ENCODE results near the gene KLK1. TPM values are rescaled to one million over a fixed set of nuclear protein-coding genes. Genes with fewer than 3 reads are reported as not detected.

The KLK1 gene
- total and polyA plus RNA-seq, 2 of the 13 experiments (the other 11 are each of a cell fraction or from before 2014, with no cell fraction given): not detected

DNA sequence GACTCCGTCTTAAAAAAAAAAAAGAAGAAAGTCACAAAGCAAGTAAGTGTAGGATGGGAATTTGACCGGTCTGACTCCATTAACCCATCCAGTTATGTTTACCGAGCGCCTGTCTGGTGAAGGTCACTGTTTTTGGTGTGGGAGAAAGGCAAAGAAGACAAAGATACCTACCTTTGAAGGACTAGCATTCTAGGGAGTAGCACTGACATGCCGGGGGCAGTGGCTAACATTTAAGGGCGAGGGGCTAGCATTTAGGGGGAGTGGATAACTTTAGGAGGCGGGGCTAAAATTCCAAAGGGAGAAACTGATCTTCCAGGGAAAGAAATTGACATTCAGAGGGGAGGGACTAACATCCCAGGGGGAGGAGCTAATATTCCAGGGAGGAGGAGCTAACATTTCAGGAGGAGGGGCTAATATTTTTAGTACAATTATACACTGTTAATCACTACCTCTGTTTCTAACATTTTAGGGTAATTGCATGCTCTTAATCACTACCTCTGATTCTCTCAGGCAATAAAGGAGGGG lies 44.6 kb downstream of the KLK1 start:
- ATAC-seq (no peak), FAIRE-seq (no peak), DNase-seq (ENCODE audit: low spot score) (no peak)
- in situ Hi-C loops (cut with HindIII; ENCODE audit: extremely low pct_ligation_motif_present, low pct_unique_long_range_greater_than_20kb): loop anchor here (25.0 kb wide), 1 partner anchor 417 kb away; the partner anchor contains the start of gene NAPSA
- POLR2A ChIA-PET: no interaction called here
- H3K36me3 ChIP-seq (replicated peaks in 1 of 2; ENCODE audit: control insufficient read depth in 1 of 2, insufficient read depth in 2 of 2, low read length in 2 of 2): no peaks in the 10 kb centered on the region
- TF ChIP-seq, protein P1, sequence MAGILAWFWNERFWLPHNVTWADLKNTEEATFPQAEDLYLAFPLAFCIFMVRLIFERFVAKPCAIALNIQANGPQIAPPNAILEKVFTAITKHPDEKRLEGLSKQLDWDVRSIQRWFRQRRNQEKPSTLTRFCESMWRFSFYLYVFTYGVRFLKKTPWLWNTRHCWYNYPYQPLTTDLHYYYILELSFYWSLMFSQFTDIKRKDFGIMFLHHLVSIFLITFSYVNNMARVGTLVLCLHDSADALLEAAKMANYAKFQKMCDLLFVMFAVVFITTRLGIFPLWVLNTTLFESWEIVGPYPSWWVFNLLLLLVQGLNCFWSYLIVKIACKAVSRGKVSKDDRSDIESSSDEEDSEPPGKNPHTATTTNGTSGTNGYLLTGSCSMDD (CRISPR knock-in tag; IDR thresholded peaks at IDR 0.05): no peak
- no peak for TF ChIP-seq HMG20A (CRISPR knock-in tag; IDR thresholded peaks at IDR 0.05; ENCODE audit: borderline replicate concordance)
- no TSS peak for BruUV-seq (replicated peaks)
- no peaks in the 10 kb centered on the region for H4K20me1 ChIP-seq (ENCODE audit: insufficient read depth, low read length)
- no peak overlapping the region for H3K4me3 ChIP-seq (replicated peaks in 1 of 3; ENCODE audit: insufficient read depth in 1 of 3, low read depth in 2 of 3, low read length in 3 of 3)
- H3K9ac ChIP-seq (ENCODE audit: insufficient read depth, low read depth, low read length): no peak overlapping the region
- CTCF ChIA-PET (ENCODE audit: low intra/inter-chr PET ratio, low total read pairs): no interaction called here
- WGBS (ENCODE audit: low lambda C conversion rate): 44% methylated on average over 7 of the region's 7 CpGs
- H3K27ac ChIP-seq (ENCODE audit: extremely low read length, insufficient read depth, low read length): no peak overlapping the region
- H3K4me2 ChIP-seq (ENCODE audit: low read depth, low read length): no peak overlapping the region
- no peaks in the 10 kb centered on the region for H3K79me2 ChIP-seq (ENCODE audit: insufficient read depth, low read length)
- intact Hi-C loops (cut with micrococcal nuclease; ENCODE audit: unreplicated experiment): no loop called here
- 0 out of 2 replicates have a peak, but pooled peaks cover 6% of the 10 kb centered on the region for H3K4me1 ChIP-seq (ENCODE audit: insufficient read depth, low read length)
- no peak overlapping the region for H2AFZ ChIP-seq (ENCODE audit: low read length)
- H3K27me3 ChIP-seq (ENCODE audit: control insufficient read depth in 1 of 2, insufficient read depth in 2 of 2, low read length in 2 of 2): peaks cover 0 to 31% of the 10 kb centered on the region in 2 experiments; a peak in 3 of 5 replicates
- H3K9me3 ChIP-seq (ENCODE audit: low read length): no peaks in the 10 kb centered on the region

DNA sequence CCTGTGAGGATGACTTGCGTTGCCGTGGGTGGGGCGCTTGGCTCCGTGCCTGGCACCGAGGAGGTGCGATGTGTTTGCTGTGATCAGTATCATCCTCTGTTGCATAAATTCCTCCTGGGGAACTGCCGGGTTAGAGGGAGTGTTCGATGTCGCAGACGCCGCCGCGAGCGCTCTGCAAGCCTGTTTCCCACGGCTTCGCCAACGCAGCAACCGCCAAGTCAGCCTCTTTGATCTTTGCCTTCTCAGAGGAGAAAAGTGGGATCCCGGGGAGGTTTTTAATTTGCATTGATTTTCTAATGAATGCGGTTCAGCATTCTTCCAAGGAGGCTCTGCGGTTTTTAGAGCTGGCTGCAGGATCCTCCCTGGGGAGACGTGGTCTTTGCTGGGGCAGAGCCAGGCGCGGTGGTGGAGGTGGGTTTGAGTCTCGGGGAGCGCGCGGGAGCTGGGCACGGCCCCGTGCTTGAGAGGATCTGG lies 45.7 kb downstream of the KLK1 start:
- DNase-seq (ENCODE audit: low spot score): no peak
- Histone ChIP-seq H3K79me2 (ENCODE audit: insufficient read depth, low read length) (no peaks in the 10 kb centered on the region), H3K27me3 (ENCODE audit: control insufficient read depth in 1 of 2, insufficient read depth in 2 of 2, low read length in 2 of 2) (peaks cover 0 to 31% of the 10 kb centered on the region in 2 experiments; a peak in 3 of 5 replicates), H3K36me3 (replicated peaks in 1 of 2; ENCODE audit: control insufficient read depth in 1 of 2, insufficient read depth in 2 of 2, low read length in 2 of 2) (no peaks in the 10 kb centered on the region), H2AFZ (ENCODE audit: low read length) (no peak overlapping the region), H3K27ac (ENCODE audit: extremely low read length, insufficient read depth, low read length) (no peak overlapping the region), H3K9ac (ENCODE audit: insufficient read depth, low read depth, low read length) (no peak overlapping the region), H4K20me1 (ENCODE audit: insufficient read depth, low read length) (no peaks in the 10 kb centered on the region), H3K4me2 (ENCODE audit: low read depth, low read length) (no peak overlapping the region), H3K4me1 (ENCODE audit: insufficient read depth, low read length) (no peaks in the 10 kb centered on the region), H3K9me3 (ENCODE audit: low read length) (no peaks in the 10 kb centered on the region), H3K4me3 (replicated peaks in 1 of 3; ENCODE audit: insufficient read depth in 1 of 3, low read depth in 2 of 3, low read length in 3 of 3) (no peak overlapping the region)
- intact Hi-C loops (cut with micrococcal nuclease; ENCODE audit: unreplicated experiment) (no loop called here), in situ Hi-C loops (cut with HindIII; ENCODE audit: extremely low pct_ligation_motif_present, low pct_unique_long_range_greater_than_20kb) (loop anchor here (25.0 kb wide), 1 partner anchor 416 kb away; the partner anchor contains the start of gene NAPSA)
- ATAC-seq: no peak
- no TSS peak for BruUV-seq (replicated peaks)
- ChIA-PET POLR2A (no interaction called here), CTCF (ENCODE audit: low intra/inter-chr PET ratio, low total read pairs) (no interaction called here)
- no peak for TF ChIP-seq ZNF615 (CRISPR knock-in tag; IDR thresholded peaks at IDR 0.05; ENCODE audit: borderline replicate concordance)
- TF ChIP-seq ZNF350 (CRISPR knock-in tag; IDR thresholded peaks at IDR 0.05; ENCODE audit: borderline replicate concordance, low read depth): no peak
- no peak for TF ChIP-seq KDM3A (CRISPR knock-in tag; IDR thresholded peaks at IDR 0.05; ENCODE audit: low read depth)
- TF ChIP-seq NKX3-1 (CRISPR knock-in tag; IDR thresholded peaks at IDR 0.05): no peak
- no peak for FAIRE-seq
- WGBS (ENCODE audit: low lambda C conversion rate): 22% methylated on average over 16 of the region's 30 CpGs

All from HepG2 (cell line).